PC-3 (cell line): ENCODE results near the gene PADI3.

Experiments used
- CTCF ChIP-seq: fragments of 300-600 bp; sonication (generic); conservative IDR thresholded peaks from 2 replicates; pipeline ENCODE4 v1.5.1; 2017; ENCODE audit warnings: antibody characterized with exemption, low read depth, mild to moderate bottlenecking, low read length
- EZH2phosphoT487 ChIP-seq: fragments of 300-600 bp; sonication (generic); IDR thresholded peaks from 2 replicates; pipeline ENCODE4 v1.6.1; 2018; ENCODE audit warnings: mild to moderate bottlenecking, antibody characterized with exemption, low read length, borderline replicate concordance

DNA sequence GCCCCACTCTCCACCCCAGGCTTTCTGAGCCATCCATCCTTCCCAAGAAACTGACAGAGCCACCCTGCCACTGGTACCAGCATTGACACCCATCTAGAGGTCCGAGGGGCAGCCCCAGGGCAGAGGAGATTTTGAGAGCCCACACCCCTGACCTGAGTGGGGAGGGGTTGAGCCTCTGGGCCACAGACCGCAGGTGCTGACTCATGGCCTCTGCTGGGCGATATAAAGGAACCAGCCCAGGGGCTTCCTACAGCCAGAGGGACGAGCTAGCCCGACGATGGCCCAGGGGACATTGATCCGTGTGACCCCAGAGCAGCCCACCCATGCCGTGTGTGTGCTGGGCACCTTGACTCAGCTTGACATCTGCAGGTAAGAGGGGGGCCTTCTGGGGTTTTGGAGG lies 59.0 kb downstream of the PADI3 start, which contains the start of gene PADI4:
- no peak for TF ChIP-seq CTCF
- no peak for TF ChIP-seq EZH2phosphoT487
